Keratinocyte (primary cell): ENCODE data around the gene ADGRG4. TPM values are rescaled to one million over a fixed set of nuclear protein-coding genes. Genes with fewer than 3 reads are reported as not detected.

Experiments
- DNase-seq: peaks from one replicate; pipeline ENCODE4 v3.0.0-alpha.2; 2011; ENCODE audit warnings: low read depth, missing footprints, low spot score
- FAIRE-seq: peaks from 2 replicates; lab custom pipeline; 2011; peaks lifted over from hg19 to GRCh38; lab: Jason Lieb, UNC
- H2AFZ ChIP-seq: 2 replicates; pipeline ENCODE4 v1.6.0; 2012; ENCODE audit warnings: low read length, control low read depth, inconsistent platforms; ENCODE audit not compliant: control insufficient read depth
- H3K27ac ChIP-seq: 2 replicates; pipeline ENCODE4 v1.5.1; 2011; ENCODE audit warnings: low read length; ENCODE audit not compliant: control insufficient read depth, insufficient read depth
- H3K27me3 ChIP-seq: 3 replicates; pipeline ENCODE4 v1.6.0; 2011; ENCODE audit warnings: low read length; ENCODE audit not compliant: control insufficient read depth, insufficient read depth; ENCODE audit errors: extremely low read depth
- H3K36me3 ChIP-seq, 2 experiments: 2 replicates in 1 of 2; 3 replicates in 1 of 2; pipeline ENCODE4 v1.5.1; 2011; ENCODE audit warnings: low read length in 2 of 2, mild to moderate bottlenecking in 1 of 2; ENCODE audit not compliant: control insufficient read depth in 2 of 2, insufficient read depth in 2 of 2; ENCODE audit errors: extremely low read depth in 1 of 2
- H3K4me1 ChIP-seq: 3 replicates; pipeline ENCODE4 v1.5.1; 2011; ENCODE audit warnings: low read length; ENCODE audit not compliant: control insufficient read depth, insufficient read depth; ENCODE audit errors: extremely low read depth
- H3K4me2 ChIP-seq: 3 replicates; pipeline ENCODE4 v1.6.0; 2011; ENCODE audit warnings: low read depth, low read length; ENCODE audit not compliant: control insufficient read depth, insufficient read depth; ENCODE audit errors: extremely low read depth
- H3K4me3 ChIP-seq, 3 experiments: fragments of 200-600 bp in 1 of 3; sonication (generic) in 1 of 3; 2 replicates in 2 of 3; 3 replicates in 1 of 3; pipeline ENCODE4 v1.5.1; 2011 to 2016; ENCODE audit warnings: low read length in 3 of 3, mild to moderate bottlenecking in 3 of 3, control low read depth in 2 of 3, inconsistent platforms in 1 of 3, low read depth in 1 of 3, mixed read lengths in 1 of 3, mixed run types in 1 of 3, moderate library complexity in 1 of 3; ENCODE audit not compliant: control insufficient read depth in 2 of 3, insufficient read depth in 2 of 3; ENCODE audit errors: extremely low read depth in 1 of 3
- H3K79me2 ChIP-seq: 2 replicates; pipeline ENCODE4 v1.6.0; 2012; ENCODE audit warnings: low read length; ENCODE audit not compliant: control insufficient read depth, insufficient read depth
- H3K9ac ChIP-seq: 3 replicates; pipeline ENCODE4 v1.6.0; 2011; ENCODE audit warnings: low read length; ENCODE audit not compliant: control insufficient read depth, insufficient read depth; ENCODE audit errors: extremely low read depth
- H3K9me1 ChIP-seq: 3 replicates; pipeline ENCODE4 v1.6.0; 2011; ENCODE audit warnings: low read length; ENCODE audit not compliant: control insufficient read depth, insufficient read depth; ENCODE audit errors: extremely low read depth
- H3K9me3 ChIP-seq: 2 replicates; pipeline ENCODE4 v1.5.1; 2012; ENCODE audit warnings: low read depth, low read length; ENCODE audit not compliant: control insufficient read depth
- H4K20me1 ChIP-seq: 3 replicates; pipeline ENCODE4 v1.6.0; 2011; ENCODE audit warnings: low read length; ENCODE audit not compliant: control insufficient read depth, insufficient read depth; ENCODE audit errors: extremely low read depth
- CTCF ChIP-seq, 3 experiments: IDR thresholded peaks in 1 of 3; conservative IDR thresholded peaks in 1 of 3; optimal IDR thresholded peaks in 1 of 3; 2 replicates in 2 of 3; 3 replicates in 1 of 3; pipeline versions ENCODE3 to v1.5.1; 2011; ENCODE audit warnings: low read length in 3 of 3, mild to moderate bottlenecking in 3 of 3, moderate library complexity in 2 of 3, control low read depth in 1 of 3, inconsistent platforms in 1 of 3; ENCODE audit not compliant: insufficient read depth in 2 of 3; ENCODE audit errors: extremely low read depth in 1 of 3
- EZH2 ChIP-seq: IDR thresholded peaks from one replicate; pipeline ENCODE4 v1.6.1; 2012; ENCODE audit warnings: inconsistent platforms, mild to moderate bottlenecking, low read length, moderate library complexity
- dilution Hi-C: fragments of 300-500 bp; cut with MboI; formaldehyde crosslinking; loops from one replicate; pipeline ENCODE4 v1.7.0; 2020; ENCODE audit warnings: low sequenced_read_pairs; ENCODE audit not compliant: extremely low pct_ligation_motif_present
- polyA plus RNA-seq, 5 experiments: library from polyadenylated mRNA; depleted of rRNA in 3 of 5; stranded (reverse) in 3 of 5; stranded (forward) in 1 of 5; unstranded in 1 of 5; fragments of >200 nt; gene quantifications; 1 replicate in 1 of 5; 2 replicates in 3 of 5; 3 replicates in 1 of 5; pipeline versions ENCODE4 v1.2.1 to v1.2.3, GENCODE V29; 2011 to 2012; ENCODE audit warnings: missing spikeins in 2 of 5, low read depth in 1 of 5, low replicate concordance in 1 of 5

Gene ADGRG4
- polyA plus RNA-seq, 1 donor (not counting 4 experiments of a cell fraction or from before 2014, with no cell fraction given) = not detected

GRCh38 chrX:136325377-136325776 is 24.6 kb downstream of the ADGRG4 start:
- H3K27ac ChIP-seq = no peak overlapping the region
- no peaks in the 10 kb centered on the region for H3K4me1 ChIP-seq
- no peaks in the 10 kb centered on the region for H3K9me1 ChIP-seq
- no peaks in the 10 kb centered on the region for H4K20me1 ChIP-seq
- H3K9me3 ChIP-seq = no peaks in the 10 kb centered on the region
- no peaks in the 10 kb centered on the region for H3K36me3 ChIP-seq
- dilution Hi-C loops = no loop called here
- DNase-seq (no peak), FAIRE-seq (no peak)
- H3K4me3 ChIP-seq = no peak overlapping the region
- H3K79me2 ChIP-seq = no peaks in the 10 kb centered on the region
- H3K4me2 ChIP-seq = no peak overlapping the region
- no peak overlapping the region for H3K9ac ChIP-seq
- no peak for TF ChIP-seq CTCF (optimal IDR thresholded peaks at IDR 0.05 in 1 of 3, IDR thresholded peaks at IDR 0.05 in 1 of 3, conservative IDR thresholded peaks at IDR 0.05 in 1 of 3; ENCODE audit: extremely low read depth in 1 of 3, insufficient read depth in 2 of 3, low read length in 3 of 3)
- TF ChIP-seq EZH2 = no peak
- no peaks in the 10 kb centered on the region for H3K27me3 ChIP-seq
- H2AFZ ChIP-seq = no peak overlapping the region

GRCh38 chrX:136328933-136329332 is 28.2 kb downstream of the ADGRG4 start:
- Histone ChIP-seq H3K27me3 (no peaks in the 10 kb centered on the region), H2AFZ (no peak overlapping the region), H3K4me2 (no peak overlapping the region), H3K27ac (no peak overlapping the region), H3K79me2 (no peaks in the 10 kb centered on the region), H4K20me1 (no peaks in the 10 kb centered on the region), H3K9ac (no peak overlapping the region), H3K9me1 (no peaks in the 10 kb centered on the region), H3K36me3 (no peaks in the 10 kb centered on the region), H3K9me3 (no peaks in the 10 kb centered on the region), H3K4me3 (no peak overlapping the region), H3K4me1 (no peaks in the 10 kb centered on the region)
- dilution Hi-C loops = no loop called here
- DNase-seq (no peak), FAIRE-seq (no peak)
- TF ChIP-seq CTCF (optimal IDR thresholded peaks at IDR 0.05 in 1 of 3, IDR thresholded peaks at IDR 0.05 in 1 of 3, conservative IDR thresholded peaks at IDR 0.05 in 1 of 3; ENCODE audit: extremely low read depth in 1 of 3, insufficient read depth in 2 of 3, low read length in 3 of 3) (no peak), EZH2 (no peak)
